Measurements from ENCODE around the gene STX17.
"Not testable (repeated sequence)": the region's sequence is repeated elsewhere in the genome, so short reads cannot be mapped to it uniquely, and the experiment has no call there.

Gene STX17

GRCh38 chr9:99906403-99907207 is at the start of gene STX17:
STX17 (plus strand) TSS chr9:99906654; CDS start chr9:99915240, 8,586 bp downstream.
- H3K79me2 ChIP-seq (ENCODE audit: insufficient read depth, low read length), result no peaks in the 10 kb centered on the region
- H3K27ac ChIP-seq (ENCODE audit: low read depth, low read length), result no peak within 1 kb of the TSS
- H3K9me3 ChIP-seq (ENCODE audit: insufficient read depth, low read length), result no peaks in the 10 kb centered on the region
- no peaks in the 10 kb centered on the region for H3K36me3 ChIP-seq (ENCODE audit: low read length)
- H3K4me2 ChIP-seq (ENCODE audit: low read depth, low read length, poor library complexity, severe bottlenecking), result peak within 1 kb of the TSS; percentile 82
- H3F3A ChIP-seq (ENCODE audit: insufficient read depth), result no peaks in the 10 kb centered on the region
- H3K9ac ChIP-seq (ENCODE audit: low read length), result peak within 1 kb of the TSS; percentile 72
- peak within 1 kb of the TSS; percentile 93 for H2AFZ ChIP-seq (ENCODE audit: low read depth, low read length, severe bottlenecking)
- peak within 1 kb of the TSS; percentile 66 for H3K4me3 ChIP-seq (ENCODE audit: insufficient read depth, low read length, poor library complexity, severe bottlenecking)
- no peaks in the 10 kb centered on the region for H4K20me1 ChIP-seq (ENCODE audit: low read depth, low read length)
- no peaks in the 10 kb centered on the region for H3K9me2 ChIP-seq (replicated peaks; ENCODE audit: insufficient read depth, low read length)
- no peaks in the 10 kb centered on the region for H3K27me3 ChIP-seq (ENCODE audit: low read length)
- TF ChIP-seq CTCF (IDR thresholded peaks at IDR 0.05; ENCODE audit: insufficient read depth, low read length, poor library complexity, severe bottlenecking), result no peak
- TF ChIP-seq EZH2phosphoT487 (conservative IDR thresholded peaks at IDR 0.05; ENCODE audit: low read length), result no peak

- H3K27me3 ChIP-seq (ENCODE audit: low read length); H3K9me2 ChIP-seq (replicated peaks; ENCODE audit: insufficient read depth, low read length); H2AFZ ChIP-seq (ENCODE audit: low read depth, low read length, severe bottlenecking); H3K9ac ChIP-seq (ENCODE audit: low read length); H3K9me3 ChIP-seq (ENCODE audit: insufficient read depth, low read length); H3K27ac ChIP-seq (ENCODE audit: low read depth, low read length); H3K4me2 ChIP-seq (ENCODE audit: low read depth, low read length, poor library complexity, severe bottlenecking); H3K36me3 ChIP-seq (ENCODE audit: low read length); H4K20me1 ChIP-seq (ENCODE audit: low read depth, low read length); H3K4me3 ChIP-seq (ENCODE audit: insufficient read depth, low read length, poor library complexity, severe bottlenecking); H3K79me2 ChIP-seq (ENCODE audit: insufficient read depth, low read length); H3F3A ChIP-seq (ENCODE audit: insufficient read depth): not testable (repeated sequence)
Measured at GRCh38 chr9:99857576-99857975, 48.9 kb upstream of the STX17 start.

- no peaks in the 10 kb centered on the region for H3K9me3 ChIP-seq (ENCODE audit: insufficient read depth, low read length)
- H3K79me2 ChIP-seq (ENCODE audit: insufficient read depth, low read length), result no peaks in the 10 kb centered on the region
- H3K27me3 ChIP-seq (ENCODE audit: low read length), result no peaks in the 10 kb centered on the region
- no peak overlapping the region for H3K9ac ChIP-seq (ENCODE audit: low read length)
- H3K4me2 ChIP-seq (ENCODE audit: low read depth, low read length, poor library complexity, severe bottlenecking), result no peak overlapping the region
- no peaks in the 10 kb centered on the region for H4K20me1 ChIP-seq (ENCODE audit: low read depth, low read length)
- no peaks in the 10 kb centered on the region for H3F3A ChIP-seq (ENCODE audit: insufficient read depth)
- no peak overlapping the region for H2AFZ ChIP-seq (ENCODE audit: low read depth, low read length, severe bottlenecking)
- no peak overlapping the region for H3K4me3 ChIP-seq (ENCODE audit: insufficient read depth, low read length, poor library complexity, severe bottlenecking)
- no peak for TF ChIP-seq CTCF (IDR thresholded peaks at IDR 0.05; ENCODE audit: insufficient read depth, low read length, poor library complexity, severe bottlenecking)
- TF ChIP-seq EZH2phosphoT487 (conservative IDR thresholded peaks at IDR 0.05; ENCODE audit: low read length), result no peak
- H3K36me3 ChIP-seq (ENCODE audit: low read length), result no peaks in the 10 kb centered on the region
- no peak overlapping the region for H3K27ac ChIP-seq (ENCODE audit: low read depth, low read length)
- no peaks in the 10 kb centered on the region for H3K9me2 ChIP-seq (replicated peaks; ENCODE audit: insufficient read depth, low read length)
Measured at GRCh38 chr9:99858087-99858486, 48.4 kb upstream of the STX17 start.

- TF ChIP-seq EZH2phosphoT487 (conservative IDR thresholded peaks at IDR 0.05; ENCODE audit: low read length), result no peak
- TF ChIP-seq CTCF (IDR thresholded peaks at IDR 0.05; ENCODE audit: insufficient read depth, low read length, poor library complexity, severe bottlenecking), result no peak
- no peaks in the 10 kb centered on the region for H3K9me2 ChIP-seq (replicated peaks; ENCODE audit: insufficient read depth, low read length)
- H3K79me2 ChIP-seq (ENCODE audit: insufficient read depth, low read length), result no peaks in the 10 kb centered on the region
- no peak overlapping the region for H2AFZ ChIP-seq (ENCODE audit: low read depth, low read length, severe bottlenecking)
- no peaks in the 10 kb centered on the region for H4K20me1 ChIP-seq (ENCODE audit: low read depth, low read length)
- H3K4me3 ChIP-seq (ENCODE audit: insufficient read depth, low read length, poor library complexity, severe bottlenecking), result no peak overlapping the region
- no peak overlapping the region for H3K27ac ChIP-seq (ENCODE audit: low read depth, low read length)
- no peaks in the 10 kb centered on the region for H3K9me3 ChIP-seq (ENCODE audit: insufficient read depth, low read length)
- H3K4me2 ChIP-seq (ENCODE audit: low read depth, low read length, poor library complexity, severe bottlenecking), result no peak overlapping the region
- H3K9ac ChIP-seq (ENCODE audit: low read length), result no peak overlapping the region
- no peaks in the 10 kb centered on the region for H3K36me3 ChIP-seq (ENCODE audit: low read length)
- no peaks in the 10 kb centered on the region for H3K27me3 ChIP-seq (ENCODE audit: low read length)
- H3F3A ChIP-seq (ENCODE audit: insufficient read depth), result no peaks in the 10 kb centered on the region
Measured at GRCh38 chr9:99859243-99859980, 47.0 kb upstream of the STX17 start.
